ENCODE measurements around the gene C12orf43.

- no peak for TF ChIP-seq EZH2 (IDR thresholded peaks at IDR 0.05; ENCODE audit: borderline replicate concordance, low read length)
- no peak for TF ChIP-seq CTCF (conservative IDR thresholded peaks at IDR 0.05 in 1 of 2, IDR thresholded peaks at IDR 0.05 in 1 of 2; ENCODE audit: extremely low read depth in 1 of 2, insufficient read depth in 1 of 2, low read depth in 1 of 2, low read length in 2 of 2)
These were observed 22.8 kb downstream of the C12orf43 start for GRCh38 chr12:120993496-120993895.
